Caco-2 (cell line): ENCODE measurements around the gene GINS1. TPM values are rescaled to one million over a fixed set of nuclear protein-coding genes. Genes with fewer than 3 reads are reported as not detected.

Experiments used
- BruUV-seq: library from RNA; stranded (reverse); fragments of 400-500 nt; replicated peaks from 2 replicates; lab custom pipeline; 2021; lab: Mats Ljungman, UMichigan
- CTCF ChIA-PET: fragments of 300-600 bp; sonication (Branson Sonifier 250); formaldehyde crosslinking; loops from one replicate; lab custom pipeline; 2022; ENCODE audit warnings: antibody characterized with exemption; lab: Charles Lee
- POLR2A ChIA-PET: fragments of 300-600 bp; sonication (Branson Sonifier 250); formaldehyde crosslinking; loops from one replicate; lab custom pipeline; 2022; ENCODE audit warnings: antibody characterized with exemption; lab: Charles Lee
- DNase-seq, 2 experiments: peaks; one replicate each; pipeline versions ENCODE4 v3.0.0 to v3.0.0-alpha.2; 2020 to 2022
- H3K27me3 ChIP-seq: replicated peaks from 2 replicates; pipeline ENCODE4 v1.6.0; 2011; ENCODE audit warnings: low read length; ENCODE audit not compliant: control insufficient read depth, insufficient read depth
- H3K36me3 ChIP-seq: 2 replicates; pipeline ENCODE4 v1.5.1; 2011; ENCODE audit warnings: low read length; ENCODE audit not compliant: control insufficient read depth, insufficient read depth
- H3K4me1 ChIP-seq: fragments of 250-450 bp; sonication (Bioruptor Pico); 2 replicates; pipeline ENCODE4 v1.5.1; 2020; ENCODE audit warnings: mild to moderate bottlenecking
- H3K4me3 ChIP-seq: 2 replicates; pipeline ENCODE4 v1.5.1; 2011; ENCODE audit warnings: low read depth, mild to moderate bottlenecking, control low read depth, low read length
- H3K9me3 ChIP-seq: fragments of 250-450 bp; sonication (Bioruptor Pico); 2 replicates; pipeline ENCODE4 v1.5.1; 2020; ENCODE audit warnings: mild to moderate bottlenecking, moderate library complexity
- H3K27ac Mint-ChIP-seq: one replicate; pipeline ENCODE4 v1.8.0; 2022; ENCODE audit warnings: mixed read lengths; ENCODE audit not compliant: unreplicated experiment
- H3K27me3 Mint-ChIP-seq: one replicate; pipeline ENCODE4 v1.8.0; 2022; ENCODE audit warnings: mixed read lengths; ENCODE audit not compliant: insufficient read depth, unreplicated experiment
- H3K36me3 Mint-ChIP-seq: one replicate; pipeline ENCODE4 v1.8.0; 2022; ENCODE audit warnings: mild to moderate bottlenecking, mixed read lengths; ENCODE audit not compliant: insufficient read depth, unreplicated experiment
- H3K4me1 Mint-ChIP-seq: one replicate; pipeline ENCODE4 v1.8.0; 2022; ENCODE audit warnings: low read depth, mixed read lengths; ENCODE audit not compliant: unreplicated experiment
- H3K4me3 Mint-ChIP-seq: one replicate; pipeline ENCODE4 v1.8.0; 2022; ENCODE audit warnings: mild to moderate bottlenecking, moderate library complexity, mixed read lengths; ENCODE audit not compliant: unreplicated experiment
- H3K9me3 Mint-ChIP-seq: one replicate; pipeline ENCODE4 v1.8.0; 2022; ENCODE audit warnings: mixed read lengths; ENCODE audit not compliant: unreplicated experiment
- CTCF ChIP-seq, 2 experiments: fragments of 200-600 bp in 1 of 2; IDR thresholded peaks; 1 replicate in 1 of 2; 2 replicates in 1 of 2; pipeline versions ENCODE4 v1.5.1 to v1.8.0; 2011 to 2022; ENCODE audit warnings: antibody characterized with exemption in 1 of 2, control low read depth in 1 of 2, inconsistent platforms in 1 of 2, low read depth in 1 of 2, low read length in 1 of 2, mild to moderate bottlenecking in 1 of 2, moderate library complexity in 1 of 2; ENCODE audit not compliant: insufficient read depth in 1 of 2, severe bottlenecking in 1 of 2, unreplicated experiment in 1 of 2
- intact Hi-C: fragments of 100-400 bp; cut with micrococcal nuclease; formaldehyde crosslinking; loops from one replicate; pipeline ENCODE4 v1.10.0; 2022; ENCODE audit not compliant: unreplicated experiment
- total RNA-seq: library from RNA; stranded (reverse); gene quantifications from 2 replicates; pipeline ENCODE4 v1.2.3, GENCODE V29; 2022

GINS1 gene
- total RNA-seq, 1 experiment from 2014 or later, result 50.9 TPM

DNA sequence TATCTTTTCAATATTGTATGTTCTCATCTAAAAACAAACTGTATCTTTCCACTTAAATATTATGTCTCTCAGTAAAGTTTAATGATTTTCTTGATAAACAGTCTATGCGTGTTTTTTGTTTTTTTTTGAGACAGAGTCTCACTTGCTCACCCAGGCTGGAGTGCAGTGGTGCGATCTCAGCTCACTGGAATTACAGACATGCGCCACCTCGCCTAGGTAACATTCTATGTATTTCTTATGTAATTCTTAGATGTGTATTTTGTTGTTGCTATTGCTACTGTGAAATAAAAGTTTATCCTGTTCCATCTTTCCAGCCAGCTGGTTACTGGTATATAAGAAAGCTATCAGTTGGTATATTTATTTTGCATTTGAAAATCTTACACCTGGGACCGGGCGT is 46.2 kb upstream of the GINS1 start:
- no peak for DNase-seq

GRCh38 chr20:25364180-25364788 is 43.2 kb upstream of the GINS1 start:
- DNase-seq, result no peak
- Mint-ChIP-seq H3K27me3 (no peaks in the 10 kb centered on the region), H3K4me1 (peaks cover 17% of the 10 kb centered on the region), H3K4me3 (no peak overlapping the region), H3K9me3 (no peaks in the 10 kb centered on the region), H3K36me3 (peaks cover 18% of the 10 kb centered on the region), H3K27ac (no peak overlapping the region)
- CTCF ChIA-PET, result no interaction called here
- Histone ChIP-seq H3K36me3 (no peaks in the 10 kb centered on the region), H3K27me3 (no peaks in the 10 kb centered on the region), H3K4me1 (peaks cover 19% of the 10 kb centered on the region), H3K4me3 (no peak overlapping the region), H3K9me3 (0 out of 2 replicates have a peak, but pooled peaks cover 5% of the 10 kb centered on the region)
- intact Hi-C loops, result no loop called here
- POLR2A ChIA-PET, result no interaction called here
- no peak for TF ChIP-seq CTCF (IDR thresholded peaks at IDR 0.05; ENCODE audit: insufficient read depth in 1 of 2, low read depth in 1 of 2, low read length in 1 of 2, severe bottlenecking in 1 of 2, unreplicated experiment in 1 of 2)
- BruUV-seq, result no TSS peak

More for the DNA sequence above, 46.2 kb upstream of the GINS1 start:
- Mint-ChIP-seq H3K27me3 (no peaks in the 10 kb centered on the region), H3K4me1 (peaks cover 17% of the 10 kb centered on the region), H3K27ac (peak overlapping the region; percentile 40), H3K36me3 (peaks cover 18% of the 10 kb centered on the region), H3K9me3 (no peaks in the 10 kb centered on the region), H3K4me3 (no peak overlapping the region)
- intact Hi-C loops, result no loop called here
- peaks cover 1% of the 10 kb centered on the region; the same call in 1 of the 2 replicates for H3K36me3 ChIP-seq
- CTCF ChIA-PET, result no interaction called here
- no peak overlapping the region for H3K4me3 ChIP-seq
- H3K9me3 ChIP-seq, result 0 out of 2 replicates have a peak, but pooled peaks cover 5% of the 10 kb centered on the region
- no peak for TF ChIP-seq CTCF (IDR thresholded peaks at IDR 0.05; ENCODE audit: insufficient read depth in 1 of 2, low read depth in 1 of 2, low read length in 1 of 2, severe bottlenecking in 1 of 2, unreplicated experiment in 1 of 2)
- H3K4me1 ChIP-seq, result peaks cover 19% of the 10 kb centered on the region
- POLR2A ChIA-PET, result no interaction called here
- BruUV-seq, result no TSS peak
- H3K27me3 ChIP-seq, result no peaks in the 10 kb centered on the region

DNA sequence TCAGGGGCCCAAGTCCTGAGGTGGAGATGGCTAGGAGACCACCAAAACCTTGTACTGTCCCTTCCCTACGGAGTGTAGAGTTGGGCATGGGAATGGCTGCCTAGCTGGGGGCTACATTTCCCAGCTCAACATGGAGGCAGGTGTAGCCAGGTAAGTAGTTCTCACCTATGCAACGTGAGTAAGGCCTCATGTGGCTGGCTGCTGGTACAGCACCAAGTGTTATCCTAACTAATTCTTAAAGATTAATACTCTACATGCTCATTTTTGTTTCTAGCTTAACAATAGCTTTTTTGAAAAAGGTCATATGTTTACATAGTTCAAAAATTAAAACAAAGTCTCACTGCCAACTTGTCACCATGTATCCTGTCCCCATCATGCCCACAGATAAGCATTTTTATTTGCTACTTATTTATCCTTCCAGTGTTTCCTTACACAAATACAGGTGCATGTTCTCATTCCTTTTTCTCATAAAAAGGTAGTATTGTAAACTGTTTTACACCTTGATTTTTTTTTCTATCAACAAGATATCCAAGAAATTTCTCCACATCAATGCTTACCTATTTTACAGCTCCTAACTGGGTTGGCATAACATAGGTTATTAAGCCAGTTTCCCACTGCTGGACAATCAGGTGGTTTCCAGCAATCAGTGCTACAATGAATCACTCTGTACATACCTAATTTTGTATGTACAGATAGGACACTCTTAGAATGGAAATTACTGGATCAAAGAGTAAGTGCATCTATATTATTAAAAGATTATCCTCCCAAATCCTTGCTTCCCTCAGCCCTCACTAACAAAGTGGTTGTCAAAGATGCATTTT is 42.4 kb upstream of the GINS1 start:
- H3K9me3 ChIP-seq, result 0 out of 2 replicates have a peak, but pooled peaks cover 5% of the 10 kb centered on the region
- no peaks in the 10 kb centered on the region for H3K36me3 ChIP-seq
- intact Hi-C loops, result no loop called here
- no TSS peak for BruUV-seq
- no peaks in the 10 kb centered on the region for H3K27me3 ChIP-seq
- no peak for DNase-seq
- Mint-ChIP-seq H3K4me3 (no peak overlapping the region), H3K27me3 (no peaks in the 10 kb centered on the region), H3K9me3 (no peaks in the 10 kb centered on the region), H3K4me1 (peaks cover 17% of the 10 kb centered on the region), H3K36me3 (peaks cover 18% of the 10 kb centered on the region), H3K27ac (no peak overlapping the region)
- POLR2A ChIA-PET, result no interaction called here
- peaks cover 19% of the 10 kb centered on the region for H3K4me1 ChIP-seq
- CTCF ChIA-PET, result no interaction called here
- no peak overlapping the region for H3K4me3 ChIP-seq
- no peak for TF ChIP-seq CTCF (IDR thresholded peaks at IDR 0.05; ENCODE audit: insufficient read depth in 1 of 2, low read depth in 1 of 2, low read length in 1 of 2, severe bottlenecking in 1 of 2, unreplicated experiment in 1 of 2)
